ENCODE data around the gene HACD1. TPM values are rescaled to one million over a fixed set of nuclear protein-coding genes. Genes with fewer than 3 reads are reported as not detected.

Gene HACD1, protein sequence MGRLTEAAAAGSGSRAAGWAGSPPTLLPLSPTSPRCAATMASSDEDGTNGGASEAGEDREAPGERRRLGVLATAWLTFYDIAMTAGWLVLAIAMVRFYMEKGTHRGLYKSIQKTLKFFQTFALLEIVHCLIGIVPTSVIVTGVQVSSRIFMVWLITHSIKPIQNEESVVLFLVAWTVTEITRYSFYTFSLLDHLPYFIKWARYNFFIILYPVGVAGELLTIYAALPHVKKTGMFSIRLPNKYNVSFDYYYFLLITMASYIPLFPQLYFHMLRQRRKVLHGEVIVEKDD
- total RNA-seq, result 11.6 TPM
- 11.4 TPM for polyA plus RNA-seq (ENCODE audit: insufficient read depth, low read depth, low replicate concordance)
- long read RNA-seq, donor 1, partial matches to known transcripts, result 0 of 1 reads
- long read RNA-seq, donor 1, other reads (novel, unspliced or antisense), result 0 of 1 reads
- long read RNA-seq, donor 2, partial matches to known transcripts, result 6 of 11 reads
- long read RNA-seq, donor 2, other reads (novel, unspliced or antisense), result 5 of 11 reads
- long read RNA-seq, donor 3, partial matches to known transcripts, result 0 of 1 reads
- long read RNA-seq, donor 3, other reads (novel, unspliced or antisense), result 0 of 1 reads
- long read RNA-seq, donor 4, partial matches to known transcripts, result 0 of 1 reads
- long read RNA-seq, donor 4, other reads (novel, unspliced or antisense), result 0 of 1 reads
- long read RNA-seq, donor 5, result 0 reads
- long read RNA-seq, donor 6, partial matches to known transcripts, result 6 of 16 reads
- long read RNA-seq, donor 6, other reads (novel, unspliced or antisense), result 8 of 16 reads
- long read RNA-seq, donor 7, partial matches to known transcripts, result 0 of 3 reads
- long read RNA-seq, donor 7, other reads (novel, unspliced or antisense), result 3 of 3 reads
- long read RNA-seq, donor 8, partial matches to known transcripts, result 0 of 7 reads
- long read RNA-seq, donor 8, other reads (novel, unspliced or antisense), result 7 of 7 reads
- long read RNA-seq, donor 9, result 0 reads
- long read RNA-seq, donor 10, partial matches to known transcripts, result 0 of 1 reads
- long read RNA-seq, donor 10, other reads (novel, unspliced or antisense), result 0 of 1 reads

DNA sequence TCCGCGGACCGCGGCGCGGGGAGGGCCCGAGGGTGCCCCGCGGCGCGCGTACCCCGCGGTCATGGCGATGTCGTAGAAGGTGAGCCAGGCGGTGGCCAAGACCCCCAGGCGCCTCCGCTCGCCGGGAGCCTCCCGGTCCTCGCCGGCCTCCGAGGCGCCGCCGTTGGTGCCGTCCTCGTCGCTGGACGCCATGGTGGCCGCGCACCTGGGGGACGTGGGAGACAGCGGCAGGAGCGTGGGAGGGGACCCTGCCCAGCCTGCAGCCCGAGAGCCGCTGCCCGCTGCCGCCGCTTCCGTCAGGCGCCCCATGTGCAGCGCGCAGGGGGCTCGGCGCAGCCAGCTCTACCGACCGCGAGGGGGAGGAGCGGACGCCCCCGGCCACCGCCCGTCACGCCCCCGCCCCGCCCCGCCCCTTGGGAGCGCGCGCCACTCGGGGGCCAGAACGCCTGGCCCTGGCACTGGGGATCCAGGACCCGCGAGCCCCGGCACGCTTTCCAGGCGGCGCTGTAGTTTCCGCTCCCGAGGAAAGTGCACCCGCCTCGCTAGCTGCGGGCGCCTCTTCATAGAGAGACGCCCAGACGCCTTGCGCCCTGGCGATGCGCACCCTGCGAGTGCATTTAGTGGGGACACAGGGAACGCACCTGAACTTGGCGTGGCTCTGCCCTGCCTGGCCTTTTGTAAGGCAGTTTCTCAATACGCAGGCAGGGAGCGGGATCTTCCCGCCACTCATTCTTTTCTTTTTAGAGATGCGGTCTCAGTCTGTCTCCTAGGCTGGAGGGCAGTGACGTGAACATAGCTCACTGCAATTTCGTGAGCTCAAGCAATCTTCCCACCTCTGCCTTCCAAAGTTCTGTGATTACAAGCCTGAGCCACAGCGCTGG, at the start of gene HACD1:
Gene HACD1, minus strand, starts transcription at position 344 of the 881 bp plus-strand sequence. Its CDS starts 35 bp downstream, at position 309.
- H3K4me1 ChIP-seq (ENCODE audit: control insufficient read depth in 2 of 3, insufficient read depth in 2 of 3, low read depth in 1 of 3, low read length in 3 of 3), result peaks cover 0 to 4% (median 0%) of the 10 kb centered on the region in 3 donors
- TF ChIP-seq, protein P1, sequence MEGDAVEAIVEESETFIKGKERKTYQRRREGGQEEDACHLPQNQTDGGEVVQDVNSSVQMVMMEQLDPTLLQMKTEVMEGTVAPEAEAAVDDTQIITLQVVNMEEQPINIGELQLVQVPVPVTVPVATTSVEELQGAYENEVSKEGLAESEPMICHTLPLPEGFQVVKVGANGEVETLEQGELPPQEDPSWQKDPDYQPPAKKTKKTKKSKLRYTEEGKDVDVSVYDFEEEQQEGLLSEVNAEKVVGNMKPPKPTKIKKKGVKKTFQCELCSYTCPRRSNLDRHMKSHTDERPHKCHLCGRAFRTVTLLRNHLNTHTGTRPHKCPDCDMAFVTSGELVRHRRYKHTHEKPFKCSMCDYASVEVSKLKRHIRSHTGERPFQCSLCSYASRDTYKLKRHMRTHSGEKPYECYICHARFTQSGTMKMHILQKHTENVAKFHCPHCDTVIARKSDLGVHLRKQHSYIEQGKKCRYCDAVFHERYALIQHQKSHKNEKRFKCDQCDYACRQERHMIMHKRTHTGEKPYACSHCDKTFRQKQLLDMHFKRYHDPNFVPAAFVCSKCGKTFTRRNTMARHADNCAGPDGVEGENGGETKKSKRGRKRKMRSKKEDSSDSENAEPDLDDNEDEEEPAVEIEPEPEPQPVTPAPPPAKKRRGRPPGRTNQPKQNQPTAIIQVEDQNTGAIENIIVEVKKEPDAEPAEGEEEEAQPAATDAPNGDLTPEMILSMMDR (IDR thresholded peaks at IDR 0.05; ENCODE audit: borderline replicate concordance, extremely low read depth, insufficient read depth), result no peak
- FAIRE-seq, result no peak
- intact Hi-C loops (cut with DNase I), result no loop called here
- no peaks in the 10 kb centered on the region for H3K36me3 ChIP-seq (ENCODE audit: control insufficient read depth in 2 of 3, insufficient read depth in 3 of 3, low read length in 3 of 3)
- no peaks in the 10 kb centered on the region for H3K27me3 ChIP-seq (ENCODE audit: control insufficient read depth, insufficient read depth, low read length)
- H3K4me3 ChIP-seq (ENCODE audit: low read length in 3 of 3), result peak within 1 kb of the TSS; percentile 61 to 73 (median 71)
- peak within 1 kb of the TSS; percentile 53 to 75 (median 55) for H3K9ac ChIP-seq (ENCODE audit: low read length in 3 of 3)
- H3K9me3 ChIP-seq (ENCODE audit: control insufficient read depth in 2 of 3, insufficient read depth in 1 of 3, low read length in 3 of 3), result no peaks in the 10 kb centered on the region
- H3K27ac ChIP-seq (ENCODE audit: low read depth in 2 of 2, low read length in 2 of 2), result peak within 1 kb of the TSS; percentile 32 to 53
- DNase-seq, result peak; percentile 80 to 87 (median 83)

DNA sequence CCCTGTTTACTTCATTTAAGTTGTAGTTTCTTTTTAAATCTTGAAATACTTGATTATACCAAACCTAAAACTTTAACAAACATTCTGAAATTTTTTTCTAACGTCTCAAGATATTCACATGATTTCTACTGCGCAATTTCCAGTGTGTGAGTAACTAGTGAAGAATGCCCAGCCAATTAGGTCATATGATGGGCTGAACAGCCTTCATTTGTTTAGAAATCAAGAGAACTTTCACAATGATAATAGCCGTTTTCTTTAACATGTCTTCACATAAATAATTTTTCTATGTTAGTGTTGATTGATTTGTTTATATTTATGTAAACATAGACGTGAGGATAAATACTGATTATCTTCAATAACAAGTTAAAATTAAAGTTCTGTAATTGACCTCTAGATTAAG, 48.6 kb upstream of the HACD1 start:
- Histone ChIP-seq H3K27me3 (ENCODE audit: control insufficient read depth, insufficient read depth, low read length) (no peaks in the 10 kb centered on the region), H3K9me3 (ENCODE audit: control insufficient read depth in 2 of 3, insufficient read depth in 1 of 3, low read length in 3 of 3) (no peaks in the 10 kb centered on the region), H3K36me3 (ENCODE audit: control insufficient read depth in 2 of 3, insufficient read depth in 3 of 3, low read length in 3 of 3) (peaks cover 0 to 4% (median 0%) of the 10 kb centered on the region in 3 donors), H3K27ac (ENCODE audit: low read depth in 2 of 2, low read length in 2 of 2) (peak overlapping the region in 1 of 2 donors; percentile 65), H3K4me1 (ENCODE audit: control insufficient read depth in 2 of 3, insufficient read depth in 2 of 3, low read depth in 1 of 3, low read length in 3 of 3) (peaks cover 0 to 3% (median 2%) of the 10 kb centered on the region in 3 donors), H3K4me3 (ENCODE audit: low read length in 3 of 3) (no peak overlapping the region), H3K9ac (ENCODE audit: low read length in 3 of 3) (no peak overlapping the region)
- peak; percentile 94 for FAIRE-seq
- DNase-seq, result no peak
- intact Hi-C loops (cut with DNase I), result no loop called here
- TF ChIP-seq, protein P1 (IDR thresholded peaks at IDR 0.05; ENCODE audit: borderline replicate concordance, extremely low read depth, insufficient read depth), result no peak

DNA sequence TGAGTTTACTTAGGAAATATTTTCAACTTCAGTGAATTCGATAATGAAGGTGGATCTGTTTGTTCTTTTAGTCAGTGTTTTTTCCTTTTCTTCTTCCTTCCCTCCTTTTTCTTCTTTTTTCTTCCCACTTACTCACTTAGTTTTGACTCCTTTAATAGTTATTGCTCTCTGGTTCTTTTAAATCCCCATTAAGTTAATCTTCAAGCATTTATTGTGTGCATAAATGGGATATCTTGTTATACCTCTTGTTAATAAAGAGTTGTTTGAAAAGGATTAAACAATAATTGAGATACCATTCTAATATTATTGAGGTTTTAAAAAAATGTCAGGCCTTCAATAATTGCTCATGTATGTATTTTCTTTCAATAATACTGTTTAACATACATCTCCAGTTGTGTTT, 46.3 kb upstream of the HACD1 start:
- TF ChIP-seq, protein P1 (IDR thresholded peaks at IDR 0.05; ENCODE audit: borderline replicate concordance, extremely low read depth, insufficient read depth), result no peak
- Histone ChIP-seq H3K27ac (ENCODE audit: low read depth in 2 of 2, low read length in 2 of 2) (no peak overlapping the region), H3K4me1 (ENCODE audit: control insufficient read depth in 2 of 3, insufficient read depth in 2 of 3, low read depth in 1 of 3, low read length in 3 of 3) (peaks cover 0 to 3% (median 0%) of the 10 kb centered on the region in 3 donors), H3K27me3 (ENCODE audit: control insufficient read depth, insufficient read depth, low read length) (no peaks in the 10 kb centered on the region), H3K9ac (ENCODE audit: low read length in 3 of 3) (no peak overlapping the region), H3K9me3 (ENCODE audit: control insufficient read depth in 2 of 3, insufficient read depth in 1 of 3, low read length in 3 of 3) (no peaks in the 10 kb centered on the region), H3K4me3 (ENCODE audit: low read length in 3 of 3) (no peak overlapping the region), H3K36me3 (ENCODE audit: control insufficient read depth in 2 of 3, insufficient read depth in 3 of 3, low read length in 3 of 3) (peaks cover 0 to 4% (median 0%) of the 10 kb centered on the region in 3 donors)
- no peak for FAIRE-seq
- intact Hi-C loops (cut with DNase I), result no loop called here
- no peak for DNase-seq
